Liver (tissue), 9 donors: Measurements from ENCODE around the gene ATPAF1. TPM values are rescaled to one million over a fixed set of nuclear protein-coding genes. Genes with fewer than 3 reads are reported as not detected.
A peak's percentile ranks its signal among the peaks of the same experiment; 100 is the strongest.

Experiments
- DNase-seq: peaks from one replicate; pipeline ENCODE4 v3.0.0-alpha.2; 2017; ENCODE audit warnings: low spot score
- H3K27ac ChIP-seq, 2 donors: one replicate each; pipeline ENCODE4 v1.7.0; 2013; ENCODE audit warnings: inconsistent platforms in 2 of 2, low read length in 2 of 2, control low read depth in 1 of 2, low read depth in 1 of 2, mild to moderate bottlenecking in 1 of 2
- H3K27me3 ChIP-seq, 4 donors: one replicate each; pipeline versions ENCODE4 v1.6.1 to v1.7.0; 2013; ENCODE audit warnings: low read length in 3 of 4, inconsistent platforms in 1 of 4, mild to moderate bottlenecking in 1 of 4, moderate library complexity in 1 of 4; ENCODE audit not compliant: control insufficient read depth in 4 of 4, insufficient read depth in 4 of 4
- H3K36me3 ChIP-seq, 4 donors: one replicate each; pipeline versions ENCODE4 v1.6.1 to v1.7.0; 2013; ENCODE audit warnings: low read length in 3 of 4, mild to moderate bottlenecking in 3 of 4, low read depth in 1 of 4, moderate library complexity in 1 of 4; ENCODE audit not compliant: control insufficient read depth in 4 of 4, insufficient read depth in 3 of 4
- H3K4me1 ChIP-seq, 4 donors: one replicate each; pipeline versions ENCODE4 v1.6.1 to v1.7.0; 2013; ENCODE audit warnings: low read length in 3 of 4, mild to moderate bottlenecking in 3 of 4, moderate library complexity in 1 of 4; ENCODE audit not compliant: control insufficient read depth in 4 of 4, insufficient read depth in 4 of 4
- H3K4me3 ChIP-seq, 3 donors: one replicate each; pipeline versions ENCODE4 v1.6.1 to v1.7.0; 2013; ENCODE audit warnings: low read length in 3 of 3, control low read depth in 1 of 3, low read depth in 1 of 3, mild to moderate bottlenecking in 1 of 3
- H3K9ac ChIP-seq, 2 donors: one replicate each; pipeline ENCODE4 v1.7.0; 2013; ENCODE audit warnings: low read length in 2 of 2, mild to moderate bottlenecking in 2 of 2, moderate library complexity in 2 of 2, control low read depth in 1 of 2, low read depth in 1 of 2
- H3K9me3 ChIP-seq, 4 donors: one replicate each; pipeline versions ENCODE4 v1.6.1 to v1.7.0; 2013; ENCODE audit warnings: low read length in 3 of 4; ENCODE audit not compliant: control insufficient read depth in 4 of 4
- EGR1 ChIP-seq, 2 donors: IDR thresholded peaks; 2 replicates each; pipeline ENCODE4 v1.6.1; 2016 to 2018; ENCODE audit warnings: antibody characterized with exemption in 2 of 2, low read depth in 2 of 2
- FOXA1 ChIP-seq: IDR thresholded peaks from 2 replicates; pipeline ENCODE4 v1.6.1; 2016; ENCODE audit warnings: antibody characterized with exemption
- GABPA ChIP-seq, 2 donors: IDR thresholded peaks in 1 of 2; conservative IDR thresholded peaks in 1 of 2; 2 replicates each; pipeline ENCODE4 v1.6.1; 2016; ENCODE audit warnings: antibody characterized with exemption in 2 of 2, mild to moderate bottlenecking in 1 of 2, moderate library complexity in 1 of 2
- HNF4A ChIP-seq, 2 donors: conservative IDR thresholded peaks; 2 replicates each; pipeline ENCODE4 v1.6.1; 2016; ENCODE audit warnings: antibody characterized with exemption in 2 of 2, mild to moderate bottlenecking in 2 of 2
- HNF4G ChIP-seq: IDR thresholded peaks from 2 replicates; pipeline ENCODE4 v1.6.1; 2016; ENCODE audit warnings: antibody characterized with exemption
- JUND ChIP-seq, 2 donors: IDR thresholded peaks; 2 replicates each; pipeline ENCODE4 v1.6.1; 2016; ENCODE audit warnings: antibody characterized with exemption in 2 of 2
- NR2F2 ChIP-seq: IDR thresholded peaks from 2 replicates; pipeline ENCODE4 v1.6.1; 2016; ENCODE audit warnings: antibody characterized with exemption
- RAD21 ChIP-seq, 2 donors: IDR thresholded peaks; 2 replicates each; pipeline ENCODE4 v1.6.1; 2016; ENCODE audit warnings: antibody characterized with exemption in 2 of 2, mild to moderate bottlenecking in 2 of 2
- RXRA ChIP-seq, 2 donors: IDR thresholded peaks; 2 replicates each; pipeline ENCODE4 v1.6.1; 2017 to 2018; ENCODE audit warnings: antibody characterized with exemption in 2 of 2, mild to moderate bottlenecking in 1 of 2
- SP1 ChIP-seq: IDR thresholded peaks from 2 replicates; pipeline ENCODE4 v1.6.1; 2018; ENCODE audit warnings: antibody characterized with exemption, mild to moderate bottlenecking
- TAF1 ChIP-seq: conservative IDR thresholded peaks from 2 replicates; pipeline ENCODE4 v1.6.1; 2016; ENCODE audit warnings: antibody characterized with exemption, mild to moderate bottlenecking
- YY1 ChIP-seq: IDR thresholded peaks from 2 replicates; pipeline ENCODE4 v1.6.1; 2016; ENCODE audit warnings: antibody characterized with exemption, mild to moderate bottlenecking
- WGBS: extraction: QIAGEN DNeasy Blood & Tissue Kit; methylation state at CpG from one replicate; pipeline ENCODE4 v1.1.7; 2013; 5-methylcytosine and 5-hydroxymethylcytosine counted together
- polyA plus RNA-seq, 2 donors: library from polyadenylated mRNA; stranded (reverse) in 1 of 2; unstranded in 1 of 2; fragments of 200-250 nt in 1 of 2; fragments of >200 nt in 1 of 2; fragmentation: Nextera tagmentation in 1 of 2; extraction: Ambion mirVana in 1 of 2; gene quantifications; one replicate each; pipeline versions ENCODE4 v1.2.1 to v1.2.3, GENCODE V29; 2013 to 2015
- total RNA-seq, 2 donors: library from RNA; depleted of rRNA; stranded (reverse); fragments of >200 nt; gene quantifications; one replicate each; pipeline ENCODE4 v1.2.3, GENCODE V29; 2014
- TF ChIP-seq, protein P1 (sequence below): IDR thresholded peaks from 2 replicates; pipeline ENCODE4 v1.6.1; 2016; ENCODE audit warnings: antibody characterized with exemption
- TF ChIP-seq, protein P2 (sequence below): fragments of 150-350 bp; IDR thresholded peaks from 2 replicates; pipeline ENCODE4 v1.5.1; 2017; ENCODE audit warnings: improper control_type of control experiment, low read depth, low read length; ENCODE audit not compliant: missing input control
- TF ChIP-seq, protein P3 (sequence below): IDR thresholded peaks from 2 replicates; pipeline ENCODE4 v1.6.1; 2016; ENCODE audit warnings: antibody characterized with exemption, mild to moderate bottlenecking
- TF ChIP-seq, protein P4 (sequence below): IDR thresholded peaks from 2 replicates; pipeline ENCODE4 v1.6.1; 2016; ENCODE audit warnings: antibody characterized with exemption
- TF ChIP-seq, protein P5 (sequence below): IDR thresholded peaks from 2 replicates; pipeline ENCODE4 v1.6.1; 2016; ENCODE audit warnings: antibody characterized with exemption
- donor health status: healthy.
- donor health status: healthy.
- donor health status: healthy.
- donor health status: healthy.
- donor health status: healthy.

Gene ATPAF1
- total and polyA plus RNA-seq, 4 donors = 35.3 to 54.1 (median 37.0) TPM

DNA sequence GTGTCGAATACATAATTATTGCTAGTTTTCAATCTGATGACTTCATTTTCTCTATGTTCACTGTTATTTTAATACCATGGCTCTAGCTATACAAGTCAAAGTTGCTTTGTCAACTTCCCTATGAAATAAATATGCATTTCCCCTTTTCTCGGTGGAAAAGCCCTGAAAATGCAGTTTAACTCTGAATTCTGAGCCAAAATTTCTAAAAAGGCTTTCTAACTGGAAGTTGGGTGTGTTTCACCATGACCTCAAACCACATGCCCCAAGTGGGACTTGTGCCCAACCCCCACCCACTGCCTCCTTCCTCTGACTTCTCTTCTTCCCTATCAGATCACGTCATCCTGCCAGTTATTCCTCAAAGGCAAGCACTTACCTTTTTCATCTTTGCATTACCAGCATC lies 73.0 kb downstream of the ATPAF1 start:
- TF ChIP-seq HNF4G (no peak), TAF1 (no peak), JUND (IDR thresholded peaks at IDR 0.05) (no peak), EGR1 (IDR thresholded peaks at IDR 0.05; ENCODE audit: low read depth in 2 of 2) (no peak), NR2F2 (no peak), RAD21 (IDR thresholded peaks at IDR 0.05) (no peak), HNF4A (conservative IDR thresholded peaks at IDR 0.05) (no peak), RXRA (IDR thresholded peaks at IDR 0.05) (no peak), YY1 (no peak), SP1 (no peak), GABPA (IDR thresholded peaks at IDR 0.05 in 1 of 2, conservative IDR thresholded peaks at IDR 0.05 in 1 of 2) (no peak), FOXA1 (no peak)
- TF ChIP-seq, protein P1, sequence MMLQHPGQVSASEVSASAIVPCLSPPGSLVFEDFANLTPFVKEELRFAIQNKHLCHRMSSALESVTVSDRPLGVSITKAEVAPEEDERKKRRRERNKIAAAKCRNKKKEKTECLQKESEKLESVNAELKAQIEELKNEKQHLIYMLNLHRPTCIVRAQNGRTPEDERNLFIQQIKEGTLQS = no peak
- TF ChIP-seq, protein P2, sequence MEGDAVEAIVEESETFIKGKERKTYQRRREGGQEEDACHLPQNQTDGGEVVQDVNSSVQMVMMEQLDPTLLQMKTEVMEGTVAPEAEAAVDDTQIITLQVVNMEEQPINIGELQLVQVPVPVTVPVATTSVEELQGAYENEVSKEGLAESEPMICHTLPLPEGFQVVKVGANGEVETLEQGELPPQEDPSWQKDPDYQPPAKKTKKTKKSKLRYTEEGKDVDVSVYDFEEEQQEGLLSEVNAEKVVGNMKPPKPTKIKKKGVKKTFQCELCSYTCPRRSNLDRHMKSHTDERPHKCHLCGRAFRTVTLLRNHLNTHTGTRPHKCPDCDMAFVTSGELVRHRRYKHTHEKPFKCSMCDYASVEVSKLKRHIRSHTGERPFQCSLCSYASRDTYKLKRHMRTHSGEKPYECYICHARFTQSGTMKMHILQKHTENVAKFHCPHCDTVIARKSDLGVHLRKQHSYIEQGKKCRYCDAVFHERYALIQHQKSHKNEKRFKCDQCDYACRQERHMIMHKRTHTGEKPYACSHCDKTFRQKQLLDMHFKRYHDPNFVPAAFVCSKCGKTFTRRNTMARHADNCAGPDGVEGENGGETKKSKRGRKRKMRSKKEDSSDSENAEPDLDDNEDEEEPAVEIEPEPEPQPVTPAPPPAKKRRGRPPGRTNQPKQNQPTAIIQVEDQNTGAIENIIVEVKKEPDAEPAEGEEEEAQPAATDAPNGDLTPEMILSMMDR = no peak
- TF ChIP-seq, protein P3, sequence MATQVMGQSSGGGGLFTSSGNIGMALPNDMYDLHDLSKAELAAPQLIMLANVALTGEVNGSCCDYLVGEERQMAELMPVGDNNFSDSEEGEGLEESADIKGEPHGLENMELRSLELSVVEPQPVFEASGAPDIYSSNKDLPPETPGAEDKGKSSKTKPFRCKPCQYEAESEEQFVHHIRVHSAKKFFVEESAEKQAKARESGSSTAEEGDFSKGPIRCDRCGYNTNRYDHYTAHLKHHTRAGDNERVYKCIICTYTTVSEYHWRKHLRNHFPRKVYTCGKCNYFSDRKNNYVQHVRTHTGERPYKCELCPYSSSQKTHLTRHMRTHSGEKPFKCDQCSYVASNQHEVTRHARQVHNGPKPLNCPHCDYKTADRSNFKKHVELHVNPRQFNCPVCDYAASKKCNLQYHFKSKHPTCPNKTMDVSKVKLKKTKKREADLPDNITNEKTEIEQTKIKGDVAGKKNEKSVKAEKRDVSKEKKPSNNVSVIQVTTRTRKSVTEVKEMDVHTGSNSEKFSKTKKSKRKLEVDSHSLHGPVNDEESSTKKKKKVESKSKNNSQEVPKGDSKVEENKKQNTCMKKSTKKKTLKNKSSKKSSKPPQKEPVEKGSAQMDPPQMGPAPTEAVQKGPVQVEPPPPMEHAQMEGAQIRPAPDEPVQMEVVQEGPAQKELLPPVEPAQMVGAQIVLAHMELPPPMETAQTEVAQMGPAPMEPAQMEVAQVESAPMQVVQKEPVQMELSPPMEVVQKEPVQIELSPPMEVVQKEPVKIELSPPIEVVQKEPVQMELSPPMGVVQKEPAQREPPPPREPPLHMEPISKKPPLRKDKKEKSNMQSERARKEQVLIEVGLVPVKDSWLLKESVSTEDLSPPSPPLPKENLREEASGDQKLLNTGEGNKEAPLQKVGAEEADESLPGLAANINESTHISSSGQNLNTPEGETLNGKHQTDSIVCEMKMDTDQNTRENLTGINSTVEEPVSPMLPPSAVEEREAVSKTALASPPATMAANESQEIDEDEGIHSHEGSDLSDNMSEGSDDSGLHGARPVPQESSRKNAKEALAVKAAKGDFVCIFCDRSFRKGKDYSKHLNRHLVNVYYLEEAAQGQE = no peak
- TF ChIP-seq, protein P4, sequence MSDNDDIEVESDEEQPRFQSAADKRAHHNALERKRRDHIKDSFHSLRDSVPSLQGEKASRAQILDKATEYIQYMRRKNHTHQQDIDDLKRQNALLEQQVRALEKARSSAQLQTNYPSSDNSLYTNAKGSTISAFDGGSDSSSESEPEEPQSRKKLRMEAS = no peak
- TF ChIP-seq, protein P5, sequence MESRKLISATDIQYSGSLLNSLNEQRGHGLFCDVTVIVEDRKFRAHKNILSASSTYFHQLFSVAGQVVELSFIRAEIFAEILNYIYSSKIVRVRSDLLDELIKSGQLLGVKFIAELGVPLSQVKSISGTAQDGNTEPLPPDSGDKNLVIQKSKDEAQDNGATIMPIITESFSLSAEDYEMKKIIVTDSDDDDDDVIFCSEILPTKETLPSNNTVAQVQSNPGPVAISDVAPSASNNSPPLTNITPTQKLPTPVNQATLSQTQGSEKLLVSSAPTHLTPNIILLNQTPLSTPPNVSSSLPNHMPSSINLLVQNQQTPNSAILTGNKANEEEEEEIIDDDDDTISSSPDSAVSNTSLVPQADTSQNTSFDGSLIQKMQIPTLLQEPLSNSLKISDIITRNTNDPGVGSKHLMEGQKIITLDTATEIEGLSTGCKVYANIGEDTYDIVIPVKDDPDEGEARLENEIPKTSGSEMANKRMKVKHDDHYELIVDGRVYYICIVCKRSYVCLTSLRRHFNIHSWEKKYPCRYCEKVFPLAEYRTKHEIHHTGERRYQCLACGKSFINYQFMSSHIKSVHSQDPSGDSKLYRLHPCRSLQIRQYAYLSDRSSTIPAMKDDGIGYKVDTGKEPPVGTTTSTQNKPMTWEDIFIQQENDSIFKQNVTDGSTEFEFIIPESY = no peak
- Histone ChIP-seq H3K4me1 (no peaks in the 10 kb centered on the region), H3K27me3 (no peaks in the 10 kb centered on the region), H3K36me3 (peaks cover 13 to 36% (median 30%) of the 10 kb centered on the region in 4 donors), H3K27ac (peak overlapping the region in 1 of 2 donors; percentile 46), H3K9ac (no peak overlapping the region), H3K4me3 (no peak overlapping the region), H3K9me3 (no peaks in the 10 kb centered on the region)
- 76% methylated on average over 3 of the region's 3 CpGs for WGBS
- DNase-seq = no peak
